NCI-H510A treated with DMSO at 0.1 percent for 48 hours (cell line): ENCODE results near the gene ARHGAP33.
"Not testable (repeated sequence)": the region's sequence is repeated elsewhere in the genome, so short reads cannot be mapped to it uniquely, and the experiment has no call there.

ENCODE experiments used
- DNase-seq: peaks from one replicate; lab custom pipeline; 2025; lab: John Stamatoyannopoulos, UW

Gene ARHGAP33

GRCh38 chr19:35756377-35757230 is 18.8 kb upstream of the ARHGAP33 start, which contains the start of gene HSPB6:
HSPB6 (minus strand) TSS chr19:35757029; CDS start chr19:35757008, 21 bp downstream.
- DNase-seq, result no peak

- no peak for DNase-seq
Observed at GRCh38 chr19:35757231-35757748, 18.1 kb upstream of the ARHGAP33 start.

GRCh38 chr19:35757749-35758608 is 17.4 kb upstream of the ARHGAP33 start, which contains the start of gene PROSER3:
PROSER3 (plus strand) TSS chr19:35758176; CDS start chr19:35758216, 40 bp downstream.
- DNase-seq, result peak; percentile 98

GRCh38 chr19:35759697-35760096 is 15.7 kb upstream of the ARHGAP33 start:
- DNase-seq, result no peak

- no peak for DNase-seq
Observed at GRCh38 chr19:35760711-35761349, 14.5 kb upstream of the ARHGAP33 start.

GRCh38 chr19:35764432-35765315 is 10.7 kb upstream of the ARHGAP33 start:
- no peak for DNase-seq

GRCh38 chr19:35766571-35767104 is 8.7 kb upstream of the ARHGAP33 start:
- no peak for DNase-seq

- no peak for DNase-seq
Observed at GRCh38 chr19:35767288-35768081, 7.9 kb upstream of the ARHGAP33 start.

GRCh38 chr19:35768082-35768421 is 7.3 kb upstream of the ARHGAP33 start:
- DNase-seq, result no peak

GRCh38 chr19:35772362-35772761 is 3.0 kb upstream of the ARHGAP33 start:
- DNase-seq, result not testable (repeated sequence)

- DNase-seq, result no peak
Observed at GRCh38 chr19:35773020-35773806, 2.2 kb upstream of the ARHGAP33 start.

GRCh38 chr19:35774274-35775045 is 904 bp upstream of the ARHGAP33 start:
- peak; percentile 28 for DNase-seq

- DNase-seq, result no peak
Observed at GRCh38 chr19:35775046-35775297, 392 bp upstream of the ARHGAP33 start.

- no peak for DNase-seq
Observed at GRCh38 chr19:35776102-35776788, 881 bp downstream of the ARHGAP33 start.

- DNase-seq, result no peak
Observed at GRCh38 chr19:35777086-35777841, 1.9 kb downstream of the ARHGAP33 start.

- DNase-seq, result no peak
Observed at GRCh38 chr19:35777961-35778360, 2.6 kb downstream of the ARHGAP33 start.

- DNase-seq, result no peak
Observed at GRCh38 chr19:35779033-35779432, 3.7 kb downstream of the ARHGAP33 start.
